Heart left ventricle (tissue), 16 donors: ENCODE results near the gene SLC29A3. TPM values are rescaled to one million over a fixed set of nuclear protein-coding genes. Genes with fewer than 3 reads are reported as not detected.
"Not testable (repeated sequence)": the region's sequence is repeated elsewhere in the genome, so short reads cannot be mapped to it uniquely, and the experiment has no call there.

ENCODE experiments used
- ATAC-seq, 4 donors: fragments of 200-7000 bp; cut with Tn5 transposase; one replicate each; pipeline ENCODE4 v1.9.1; 2020 to 2022; ENCODE audit warnings: moderate library complexity in 4 of 4, mild to moderate bottlenecking in 3 of 4, moderate number of reproducible peaks in 1 of 4
- DNase-seq, 5 donors: peaks; one replicate each; pipeline ENCODE4 v3.0.0-alpha.2; 2020
- H3K27ac ChIP-seq, 12 donors: fragments of 200-600 bp; sonication (generic) in 4 of 12; one replicate each; pipeline versions ENCODE4 v1.5.0 to v1.8.0; 2016 to 2022; ENCODE audit warnings: mild to moderate bottlenecking in 2 of 12
- H3K27me3 ChIP-seq, 9 donors: fragments of 200-600 bp; sonication (generic) in 2 of 9; one replicate each; pipeline versions ENCODE4 v1.5.1 to v1.8.0; 2016 to 2022; ENCODE audit warnings: mild to moderate bottlenecking in 3 of 9
- H3K36me3 ChIP-seq, 9 donors: fragments of 200-600 bp; sonication (generic) in 2 of 9; one replicate each; pipeline versions ENCODE4 v1.5.0 to v1.8.0; 2018 to 2022; ENCODE audit warnings: mild to moderate bottlenecking in 2 of 9
- H3K4me1 ChIP-seq, 12 donors: fragments of 200-600 bp; sonication (generic) in 4 of 12; one replicate each; pipeline versions ENCODE4 v1.5.0 to v1.8.0; 2016 to 2022; ENCODE audit warnings: mild to moderate bottlenecking in 3 of 12
- H3K4me3 ChIP-seq, 12 donors: fragments of 200-600 bp; sonication (generic) in 4 of 12; one replicate each; pipeline versions ENCODE4 v1.5.0 to v1.8.0; 2017 to 2022; ENCODE audit warnings: mild to moderate bottlenecking in 9 of 12, moderate library complexity in 4 of 12
- H3K9me3 ChIP-seq, 12 donors: fragments of 200-600 bp; sonication (generic) in 4 of 12; one replicate each; pipeline versions ENCODE4 v1.5.0 to v1.8.0; 2016 to 2022; ENCODE audit warnings: mild to moderate bottlenecking in 1 of 12
- POLR2A ChIP-seq, 2 donors: fragments of 450-650 bp; IDR thresholded peaks; one replicate each; pipeline ENCODE4 v1.6.1; 2017; ENCODE audit warnings: antibody characterized with exemption in 2 of 2, mild to moderate bottlenecking in 2 of 2, moderate library complexity in 2 of 2
- WGBS, 4 donors: extraction: QIAGEN DNeasy Blood & Tissue Kit in 2 of 4; methylation state at CpG; one replicate each; pipeline versions ENCODE4 v1.1.5 to v1.1.7; 2013 to 2018; 5-methylcytosine and 5-hydroxymethylcytosine counted together
- intact Hi-C, 10 donors: fragments of 100-400 bp; cut with DNase I; formaldehyde crosslinking; loops; one replicate each; pipeline versions ENCODE4 v1.11.1 to v1.14.2; 2022
- polyA plus RNA-seq, 2 donors: library from polyadenylated mRNA; stranded (reverse); fragments of 200-250 nt; gene quantifications; one replicate each; pipeline ENCODE4 v1.2.3, GENCODE V29; 2013
- total RNA-seq, 9 donors: library from RNA; depleted of rRNA in 2 of 9; stranded (reverse); fragments of >200 nt in 2 of 9; fragmentation: NEBNext Ultra II Directional in 3 of 9; extraction: Animal tissue kit (Norgen Biotek cat#: 25700) in 3 of 9; gene quantifications; one replicate each; pipeline versions ENCODE4 v1.1.0 to v1.2.4, GENCODE V29; 2016 to 2023
- TF ChIP-seq, protein P1 (sequence below), 12 donors: fragments of 200-600 bp; sonication (generic) in 4 of 12; IDR thresholded peaks; one replicate each; pipeline versions ENCODE4 v1.5.0 to v1.8.0; 2018 to 2022; ENCODE audit warnings: antibody characterized with exemption in 12 of 12, mild to moderate bottlenecking in 5 of 12
- donor health status: ischemic (EF 13 %, LVEDD 7.1; RV severe dilation, severe dysfunction).
- donor health status: healthy with polysubstance abuse.
- donor health status: DM: no; HTN: yes; CAD: no.
- donor health status: DM: no; HTN: no; CAD: no.
- donor health status: ischemic (EF 25% LVEDD 6.9; RV normal size, moderate dysfunction).
- donor health status: ischemic (EF 25% LVEDD 5.7; RV mildly dilated, moderate dysfunction).
- donor health status: healthy.
- donor health status: DM: yes; HTN: yes; CAD: no.
- donor health status: ischemic (EF 35%, LVEDD 5.7; RV mildly dilated, moderate dysfunction).
- donor health status: nonischemic (EF 11% LVEDD 7.7; RV severe dilation, severe dysfunction).
- donor health status: DM: yes; HTN: yes; CAD: no.
- donor health status: PGD.
- donor health status: ischemic (EF 29% LVEDD 5.4; RV normal size, mild dysfunction).
- donor health status: nonischemic (EF 23%, LVEDD 6.1; RV moderate dilation, normal function).

Gene SLC29A3
- total and polyA plus RNA-seq, 11 donors: 0.76 to 6.2 (median 1.6) TPM

- Histone ChIP-seq H3K36me3 (no peaks in the 10 kb centered on the region), H3K27me3 (no peaks in the 10 kb centered on the region), H3K4me1 (peaks cover 0 to 86% (median 54%) of the 10 kb centered on the region in 12 donors), H3K27ac (no peak overlapping the region), H3K9me3 (no peaks in the 10 kb centered on the region), H3K4me3 (no peak overlapping the region)
- TF ChIP-seq POLR2A (IDR thresholded peaks at IDR 0.05): no peak
- TF ChIP-seq, protein P1, sequence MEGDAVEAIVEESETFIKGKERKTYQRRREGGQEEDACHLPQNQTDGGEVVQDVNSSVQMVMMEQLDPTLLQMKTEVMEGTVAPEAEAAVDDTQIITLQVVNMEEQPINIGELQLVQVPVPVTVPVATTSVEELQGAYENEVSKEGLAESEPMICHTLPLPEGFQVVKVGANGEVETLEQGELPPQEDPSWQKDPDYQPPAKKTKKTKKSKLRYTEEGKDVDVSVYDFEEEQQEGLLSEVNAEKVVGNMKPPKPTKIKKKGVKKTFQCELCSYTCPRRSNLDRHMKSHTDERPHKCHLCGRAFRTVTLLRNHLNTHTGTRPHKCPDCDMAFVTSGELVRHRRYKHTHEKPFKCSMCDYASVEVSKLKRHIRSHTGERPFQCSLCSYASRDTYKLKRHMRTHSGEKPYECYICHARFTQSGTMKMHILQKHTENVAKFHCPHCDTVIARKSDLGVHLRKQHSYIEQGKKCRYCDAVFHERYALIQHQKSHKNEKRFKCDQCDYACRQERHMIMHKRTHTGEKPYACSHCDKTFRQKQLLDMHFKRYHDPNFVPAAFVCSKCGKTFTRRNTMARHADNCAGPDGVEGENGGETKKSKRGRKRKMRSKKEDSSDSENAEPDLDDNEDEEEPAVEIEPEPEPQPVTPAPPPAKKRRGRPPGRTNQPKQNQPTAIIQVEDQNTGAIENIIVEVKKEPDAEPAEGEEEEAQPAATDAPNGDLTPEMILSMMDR (IDR thresholded peaks at IDR 0.05): no peak
- 65 to 80% (median 77%) methylated on average over 6 to 14 of the region's 14 CpGs for WGBS, 4 donors
- intact Hi-C loops: loop anchor here in 1 of 10 donors (10.0 kb wide), 1 partner anchor 367 kb away; no protein-coding TSS in a partner anchor
- DNase-seq (peak in 1 of 5 donors; percentile 47), ATAC-seq (no peak)
Observed at GRCh38 chr10:71271662-71272055, 47.4 kb upstream of the SLC29A3 start.

GRCh38 chr10:71272056-71272771 is 46.8 kb upstream of the SLC29A3 start:
- 65 to 75% (median 68%) methylated on average over 11 to 15 of the region's 15 CpGs for WGBS, 4 donors
- no peaks in the 10 kb centered on the region for H3K9me3 ChIP-seq
- H3K27ac ChIP-seq: no peak overlapping the region
- ATAC-seq: no peak
- H3K4me3 ChIP-seq: no peak overlapping the region
- H3K4me1 ChIP-seq: peaks cover 0 to 80% (median 51%) of the 10 kb centered on the region in 12 donors
- no peaks in the 10 kb centered on the region for H3K27me3 ChIP-seq
- TF ChIP-seq, protein P1 (IDR thresholded peaks at IDR 0.05): no peak
- no peak for TF ChIP-seq POLR2A (IDR thresholded peaks at IDR 0.05)
- intact Hi-C loops: loop anchor here in 1 of 10 donors (10.0 kb wide), 1 partner anchor 367 kb away; no protein-coding TSS in a partner anchor
- H3K36me3 ChIP-seq: no peaks in the 10 kb centered on the region
- peak in 2 of 5 donors; percentile 49 to 59 for DNase-seq

DNA sequence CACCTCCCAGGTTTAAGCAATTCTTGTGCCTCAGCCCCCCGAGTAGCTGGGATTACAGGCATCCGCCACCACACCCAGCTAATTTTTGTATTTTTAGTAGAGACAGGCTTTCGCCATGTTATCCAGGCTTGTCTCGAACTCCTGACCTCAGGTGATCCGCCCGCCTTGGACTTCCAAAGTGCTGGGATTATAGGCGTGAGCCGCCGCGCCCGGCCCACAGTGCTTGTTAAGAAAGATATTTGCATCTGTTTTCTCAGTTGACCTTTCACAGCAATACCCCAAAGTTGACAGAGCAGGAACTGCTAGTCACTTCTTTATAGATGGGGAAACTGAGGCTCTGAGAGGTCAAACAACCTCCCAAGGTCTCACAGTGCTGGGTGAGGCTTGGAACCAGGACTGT is 46.1 kb upstream of the SLC29A3 start:
- intact Hi-C loops: loop anchor here in 1 of 10 donors (10.0 kb wide), 1 partner anchor 368 kb away; no protein-coding TSS in a partner anchor
- H3K36me3 ChIP-seq, ATAC-seq, H3K27me3 ChIP-seq, H3K27ac ChIP-seq, H3K9me3 ChIP-seq, H3K4me3 ChIP-seq: not testable (repeated sequence)
- WGBS, 4 donors: 87 to 93% (median 90%) methylated on average over 11 of the region's 11 CpGs
- peaks cover 0 to 80% (median 45%) of the 10 kb centered on the region in 12 donors for H3K4me1 ChIP-seq
- DNase-seq: peak in 1 of 5 donors; percentile 46

DNA sequence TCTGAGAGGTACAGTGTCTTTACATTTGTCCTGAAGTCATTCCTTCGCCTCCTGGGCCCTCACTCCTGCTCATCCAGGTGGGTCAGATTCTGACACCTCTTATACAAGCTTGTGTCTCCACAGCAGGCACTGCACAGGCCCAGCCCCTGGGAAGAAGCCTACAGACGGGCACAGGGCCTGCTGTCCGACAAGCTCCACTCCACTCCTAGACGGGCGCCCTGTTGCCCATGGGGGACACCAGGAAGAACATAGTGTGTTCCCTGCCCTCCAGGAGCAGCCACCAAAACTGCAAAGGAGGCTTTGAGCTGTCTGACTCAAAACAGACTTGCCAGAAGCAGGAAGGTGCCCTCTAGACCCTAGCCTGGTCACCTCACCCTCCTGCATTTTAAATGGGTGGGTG is 45.6 kb upstream of the SLC29A3 start:
- WGBS, 4 donors: 93 to 97% (median 95%) methylated on average over 5 of the region's 5 CpGs
- intact Hi-C loops: loop anchor here in 1 of 10 donors (10.0 kb wide), 1 partner anchor 369 kb away; no protein-coding TSS in a partner anchor
- no peak for ATAC-seq
- Histone ChIP-seq H3K36me3 (no peaks in the 10 kb centered on the region), H3K9me3 (no peaks in the 10 kb centered on the region), H3K27me3 (no peaks in the 10 kb centered on the region), H3K4me3 (no peak overlapping the region), H3K4me1 (peaks cover 0 to 79% (median 41%) of the 10 kb centered on the region in 12 donors), H3K27ac (no peak overlapping the region)
- DNase-seq: peak in 1 of 5 donors; percentile 42
- no peak for TF ChIP-seq POLR2A (IDR thresholded peaks at IDR 0.05)
- TF ChIP-seq, protein P1 (IDR thresholded peaks at IDR 0.05): no peak
